A673 (cell line): ENCODE measurements around the gene FTCD.

Source experiments
- CTCF ChIP-seq: fragments of 300-800, 200-600 bp; sonication (generic); conservative IDR thresholded peaks from 2 replicates; pipeline ENCODE4 v1.5.1; 2017; ENCODE audit warnings: low read depth, mild to moderate bottlenecking, antibody characterized with exemption, low read length, moderate library complexity, mixed read lengths
- EZH2 ChIP-seq: fragments of 200-600 bp; sonication (generic); IDR thresholded peaks from 2 replicates; pipeline ENCODE4 v1.6.1; 2017; ENCODE audit warnings: borderline replicate concordance, low read depth, mild to moderate bottlenecking, mixed read lengths, antibody characterized with exemption, low read length; ENCODE audit not compliant: poor library complexity, severe bottlenecking

GRCh38 chr21:46114963-46115362, 40.4 kb downstream of the FTCD start:
- TF ChIP-seq CTCF (no peak), EZH2 (no peak)
